UCSD-AML1 (cell line): ENCODE results near the gene TSC22D1.

ENCODE experiments used
- DNase-seq: peaks from one replicate; lab custom pipeline; 2025; ENCODE audit not compliant: unreplicated experiment; lab: John Stamatoyannopoulos, UW

The TSC22D1 gene

GRCh38 chr13:44433863-44434765 is 142.0 kb downstream of the TSC22D1 start:
- DNase-seq = no peak

GRCh38 chr13:44432650-44433049 is 143.5 kb downstream of the TSC22D1 start:
- DNase-seq = no peak

DNA sequence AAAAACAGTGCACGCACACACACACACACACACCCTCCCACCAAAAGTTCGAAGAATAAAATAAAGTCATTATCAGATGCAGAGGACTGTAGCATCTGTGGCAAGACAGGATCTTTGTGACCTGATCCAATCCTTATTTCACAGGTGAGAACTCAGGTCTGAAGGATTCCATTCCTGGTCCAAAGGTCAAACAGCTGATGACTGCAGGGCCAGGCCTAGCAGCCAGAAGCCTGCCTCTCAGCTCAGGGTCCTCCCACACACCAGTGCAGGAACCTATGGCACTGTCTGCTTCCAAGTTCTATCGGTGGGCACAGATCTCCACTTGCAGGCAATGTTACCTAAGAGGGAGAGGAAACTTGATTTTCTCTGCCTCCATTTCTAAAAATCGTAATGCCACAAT is 145.0 kb downstream of the TSC22D1 start:
- DNase-seq = no peak

- DNase-seq = no peak
Observed at GRCh38 chr13:44429311-44429710, 146.8 kb downstream of the TSC22D1 start.

- no peak for DNase-seq
Observed at GRCh38 chr13:44426461-44426860, 149.7 kb downstream of the TSC22D1 start.

GRCh38 chr13:44425815-44426078 is 150.4 kb downstream of the TSC22D1 start:
- DNase-seq = no peak

- DNase-seq = no peak
Observed at GRCh38 chr13:44425041-44425814, 150.9 kb downstream of the TSC22D1 start.

DNA sequence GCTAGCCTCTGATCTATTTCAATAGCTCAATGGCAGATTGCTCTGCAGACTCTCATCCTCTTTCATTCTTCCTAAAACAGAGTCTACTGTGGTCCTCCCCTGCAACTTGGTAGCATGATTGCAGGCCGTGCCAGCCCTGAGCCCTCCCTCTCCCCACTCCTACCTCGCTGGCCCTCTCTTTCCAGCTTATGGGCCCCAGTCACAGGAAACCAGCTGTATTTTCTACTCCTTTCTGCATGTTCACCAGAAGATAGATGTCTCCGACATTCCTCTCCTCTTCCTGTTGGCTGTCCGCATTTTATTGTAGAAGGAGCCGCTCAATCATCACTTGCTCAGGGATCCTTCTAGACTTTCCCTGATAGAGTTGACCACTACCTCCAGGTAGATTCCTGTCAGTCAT is 152.3 kb downstream of the TSC22D1 start:
- no peak for DNase-seq

DNA sequence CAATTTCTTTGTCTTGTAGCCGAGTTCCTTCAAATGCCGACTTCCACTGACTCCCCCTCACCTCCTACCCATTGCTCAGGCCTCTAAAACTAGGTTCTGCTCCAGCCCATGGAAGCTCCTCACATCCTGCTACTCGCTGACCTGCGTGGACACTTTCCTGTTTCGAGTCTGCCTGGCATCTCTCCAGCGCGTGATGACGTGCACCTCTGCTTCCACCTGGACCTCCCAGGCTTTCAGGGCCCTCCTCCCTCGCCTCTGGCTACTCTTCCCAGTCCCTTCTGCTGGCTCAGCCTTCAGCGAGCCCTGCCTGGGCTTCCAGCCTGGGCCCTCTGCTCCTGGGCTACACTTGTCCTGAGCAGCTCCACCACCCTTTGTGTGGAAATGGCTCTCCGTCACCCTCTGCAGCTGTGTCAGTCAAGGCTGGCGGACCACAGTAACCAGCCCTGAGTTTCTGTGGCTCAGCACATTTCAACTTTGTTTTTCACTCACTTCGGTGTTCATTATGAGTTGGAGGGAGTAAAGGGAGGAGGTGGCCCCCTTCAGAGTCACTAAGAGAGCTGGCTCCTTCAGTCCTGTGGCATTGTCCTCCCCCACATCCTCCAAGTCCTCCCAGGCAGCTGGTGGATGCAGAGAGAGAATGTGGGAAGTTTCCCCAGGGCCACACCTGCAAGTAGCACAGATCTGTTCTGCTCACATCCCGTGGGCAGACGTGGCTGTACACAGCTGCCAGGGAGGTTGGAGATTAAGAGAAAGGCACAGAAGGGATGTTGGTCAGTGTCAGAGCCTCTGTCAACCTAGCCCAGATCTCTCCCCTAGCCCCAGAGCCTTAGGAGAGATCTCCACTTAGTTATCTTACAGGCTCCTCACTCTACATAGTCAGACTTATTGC is 153.1 kb downstream of the TSC22D1 start:
- no peak for DNase-seq

DNA sequence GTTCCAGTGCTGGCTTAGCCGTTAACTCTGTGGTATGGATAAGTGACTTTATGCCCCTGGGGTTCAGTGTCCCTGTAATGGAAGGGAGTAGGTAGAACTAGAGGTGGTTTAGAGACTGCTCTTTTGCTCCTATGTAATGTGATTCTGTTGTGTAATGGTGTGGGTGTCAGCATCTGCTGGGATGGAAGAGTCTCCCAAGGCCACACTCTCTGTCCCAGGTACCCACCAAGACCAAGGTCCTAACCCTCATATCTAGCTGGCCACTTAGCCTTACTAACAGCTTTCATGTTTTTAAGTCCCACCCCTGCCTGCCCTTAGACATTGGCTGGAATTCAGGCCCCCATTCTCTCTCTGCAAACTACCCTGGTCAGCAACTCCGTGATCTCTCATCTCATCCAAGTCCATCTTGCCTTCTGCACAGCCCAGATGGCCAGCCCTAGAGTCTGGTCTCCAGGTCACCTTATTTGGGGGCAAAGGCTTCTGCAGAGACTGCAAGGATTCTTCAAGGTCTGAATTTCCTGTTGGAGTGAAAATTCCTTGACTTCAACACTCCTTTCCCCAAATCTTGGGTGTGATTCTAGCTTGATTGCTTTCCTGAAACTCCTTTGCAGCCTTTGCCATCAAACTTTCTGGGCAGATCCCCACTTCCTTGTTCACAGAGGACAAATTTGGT is 154.1 kb downstream of the TSC22D1 start:
- no peak for DNase-seq

DNA sequence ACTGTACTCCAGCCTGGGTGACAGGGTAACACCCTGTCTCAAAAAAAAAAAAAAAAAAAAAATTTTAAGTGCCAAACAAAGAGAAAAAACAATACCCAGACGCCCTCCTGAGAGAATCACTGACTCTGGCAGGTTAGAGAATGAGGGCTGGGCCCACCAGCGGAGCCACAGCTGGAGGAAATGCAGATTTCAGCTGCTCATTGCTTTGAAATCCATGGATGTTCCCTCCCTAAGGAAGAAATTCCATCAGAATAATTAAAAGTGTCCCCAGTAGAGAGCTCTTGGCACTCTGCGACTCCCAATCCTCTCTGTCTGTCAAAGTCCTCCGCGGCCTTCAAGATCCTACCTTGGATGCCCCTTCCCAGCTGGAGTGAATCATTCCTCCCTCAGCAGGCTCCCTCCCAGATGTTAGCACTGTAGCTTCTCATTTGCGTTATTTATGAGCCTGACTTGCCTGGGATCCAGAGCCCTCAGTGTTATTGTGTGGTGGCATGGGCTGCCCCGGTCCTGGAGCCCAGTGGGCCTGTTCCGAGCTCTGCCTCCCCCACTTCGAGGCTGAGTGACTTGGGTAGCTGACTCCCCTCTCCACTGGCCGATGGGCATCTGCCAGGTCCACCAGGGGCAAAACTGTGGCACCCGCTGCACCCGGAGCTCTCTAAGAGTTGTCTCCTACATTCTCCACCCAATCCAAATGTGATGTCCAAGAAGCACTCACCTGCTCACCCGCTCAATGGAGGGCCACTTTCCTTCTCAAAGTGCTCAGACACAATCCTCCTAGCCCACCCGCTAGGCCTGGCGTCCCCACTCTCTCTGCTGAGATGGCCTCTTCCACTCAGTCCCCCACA is 155.5 kb downstream of the TSC22D1 start:
- no peak for DNase-seq

DNA sequence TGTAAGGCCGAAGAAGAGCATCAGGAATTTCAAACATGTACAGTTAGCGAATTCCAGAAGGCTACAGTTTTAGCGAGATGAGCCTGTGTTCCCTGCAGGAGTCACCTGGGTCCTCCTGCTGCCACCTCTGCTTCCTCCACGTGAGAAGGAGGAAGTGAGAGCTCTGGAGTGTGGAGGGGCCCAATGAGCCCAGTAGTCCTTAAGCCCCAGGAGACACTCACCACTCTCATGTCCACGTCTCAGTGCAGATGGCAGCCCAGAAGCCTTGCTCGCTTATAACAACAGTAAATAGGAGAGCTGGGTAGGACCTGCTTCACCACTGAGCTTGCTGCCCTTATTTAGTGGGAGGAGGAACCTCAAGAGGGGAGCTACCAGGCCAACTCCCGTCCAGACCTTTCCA is 158.3 kb downstream of the TSC22D1 start:
- DNase-seq = no peak

DNA sequence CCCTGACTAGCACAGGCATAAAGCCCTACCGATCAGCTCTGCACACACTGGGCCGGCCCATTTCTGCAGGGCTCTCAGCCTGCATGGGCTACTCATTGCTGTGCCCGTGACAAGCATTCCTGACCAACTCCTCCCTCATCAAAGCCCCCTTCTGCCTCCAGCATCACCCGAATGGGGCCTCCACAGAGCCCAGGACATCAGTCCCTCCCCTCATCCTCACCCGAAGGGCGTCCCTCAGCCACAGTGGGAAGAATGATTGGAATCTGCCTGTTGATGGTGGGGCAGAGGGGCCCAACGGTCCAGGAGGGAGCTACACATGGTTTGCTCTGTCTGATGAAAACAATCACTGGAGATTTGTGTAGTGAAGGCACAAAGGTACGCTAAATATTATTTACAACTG is 158.7 kb downstream of the TSC22D1 start:
- no peak for DNase-seq

GRCh38 chr13:44416744-44417143 is 159.4 kb downstream of the TSC22D1 start:
- DNase-seq = no peak

GRCh38 chr13:44416301-44416700 is 159.8 kb downstream of the TSC22D1 start:
- peak; percentile 70 for DNase-seq

DNA sequence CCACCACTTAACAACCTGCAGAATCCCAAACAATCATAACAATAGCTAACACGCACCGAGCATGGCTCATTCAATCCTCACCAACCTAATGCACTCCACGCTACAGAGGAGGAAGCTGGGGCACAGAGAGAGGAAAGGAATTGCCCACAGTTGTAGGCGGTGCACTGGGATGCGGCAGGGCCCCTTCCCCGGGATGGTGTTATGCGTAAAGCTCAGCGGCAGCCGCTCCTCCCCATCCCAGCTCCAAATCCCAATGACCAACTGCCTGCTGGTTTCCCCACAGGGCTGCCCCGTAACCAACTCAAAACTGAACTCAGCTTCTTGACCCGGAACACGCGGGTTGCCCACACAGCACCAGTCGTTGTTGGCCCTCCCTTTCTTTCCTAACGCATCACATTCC is 160.3 kb downstream of the TSC22D1 start:
- peak; percentile 64 for DNase-seq

DNA sequence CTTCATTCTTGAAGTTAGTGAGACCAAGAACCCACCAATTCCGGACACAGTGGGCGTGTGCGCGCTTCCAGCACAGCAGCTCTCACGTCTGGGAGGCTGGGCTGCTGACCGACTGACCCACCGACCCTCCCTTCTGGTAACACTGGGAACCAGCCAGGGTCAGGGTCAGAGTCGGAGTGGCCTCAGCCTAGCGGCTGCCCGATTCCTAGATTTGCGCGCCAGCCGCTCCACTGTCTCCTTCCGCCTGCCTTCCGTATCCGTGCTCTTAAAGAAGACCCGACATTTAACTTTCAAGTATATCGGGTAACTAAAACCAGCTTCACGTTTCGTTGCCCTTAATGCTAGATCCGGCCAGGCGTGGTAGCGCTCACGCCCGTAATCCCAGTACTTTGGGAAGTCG is 161.4 kb downstream of the TSC22D1 start:
- DNase-seq = peak; percentile 49

DNA sequence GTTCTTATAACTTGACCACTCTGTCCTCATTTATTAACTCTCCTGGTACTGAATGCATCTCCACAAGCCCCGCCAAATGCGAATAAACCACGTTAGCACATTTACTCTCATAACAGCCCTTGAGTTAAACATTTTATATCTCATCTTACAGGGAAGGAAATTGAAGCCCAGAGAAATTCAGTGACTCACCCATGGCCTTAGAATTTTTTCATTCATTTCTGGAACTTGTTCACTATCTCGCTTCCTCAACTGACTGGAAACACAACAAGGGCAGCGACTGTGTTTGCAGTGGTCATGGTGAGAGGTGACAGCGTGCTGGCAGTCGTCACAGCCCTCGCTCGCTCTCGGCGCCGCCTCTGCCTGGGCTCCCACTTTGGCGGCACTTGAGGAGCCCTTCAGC is 163.0 kb downstream of the TSC22D1 start:
- no peak for DNase-seq

GRCh38 chr13:44412346-44412935 is 163.7 kb downstream of the TSC22D1 start:
- no peak for DNase-seq

GRCh38 chr13:44411841-44412240 is 164.3 kb downstream of the TSC22D1 start:
- DNase-seq = no peak
